K562 (cell line): ENCODE data around the gene DOCK1. TPM values are rescaled to one million over a fixed set of nuclear protein-coding genes. Genes with fewer than 3 reads are reported as not detected.

Experiments used
- ATAC-seq: fragments of 200-7000 bp; cut with Tn5 transposase; 3 replicates; pipeline ENCODE4 v1.9.1; 2020; ENCODE audit warnings: moderate library complexity
- BruUV-seq: library from RNA; stranded (reverse); fragments of 400-500 nt; replicated peaks from 2 replicates; lab custom pipeline; 2021; lab: Mats Ljungman, UMichigan
- CTCF ChIA-PET: fragments of 300-600 bp; formaldehyde crosslinking; extraction: SDS; loops from one replicate; lab custom pipeline; 2021; ENCODE audit warnings: low intra/inter-chr PET ratio; lab: Yijun Ruan, JAX
- POLR2A ChIA-PET: fragments of 300-600, 350-650 bp; sonication (Branson Sonifier 250); formaldehyde crosslinking; extraction: SDS; loops from one replicate; lab custom pipeline; 2021; ENCODE audit warnings: antibody characterized with exemption, inconsistent platforms; lab: Yijun Ruan, JAX
- DNase-seq, 4 experiments: peaks; one replicate each; pipeline versions ENCODE4 v3.0.0 to v3.0.0-alpha.2; 2011 to 2018; ENCODE audit warnings: low spot score in 3 of 4, mixed read lengths in 3 of 4; ENCODE audit errors: extremely low read depth in 1 of 4
- FAIRE-seq: peaks from 2 replicates; lab custom pipeline; 2011; peaks lifted over from hg19 to GRCh38; lab: Jason Lieb, UNC
- H2AFZ ChIP-seq: 2 replicates; pipeline ENCODE4 v1.6.0; 2011; ENCODE audit warnings: low read depth, low read length, control low read depth, inconsistent platforms
- H3K27ac ChIP-seq: fragments of 200-600 bp; 3 replicates; pipeline ENCODE4 v1.8.0; 2011; ENCODE audit warnings: low read depth, mild to moderate bottlenecking, control low read depth, inconsistent platforms, low read length, moderate library complexity, mixed read lengths; ENCODE audit errors: extremely low read depth
- H3K27me3 ChIP-seq, 2 experiments: fragments of 300-600 bp in 1 of 2; 2 replicates in 1 of 2; 3 replicates in 1 of 2; pipeline versions ENCODE4 v1.6.0 to v1.8.0; 2011; ENCODE audit warnings: inconsistent platforms in 2 of 2, low read length in 2 of 2, mild to moderate bottlenecking in 1 of 2, mixed read lengths in 1 of 2, moderate library complexity in 1 of 2; ENCODE audit not compliant: control insufficient read depth in 2 of 2, insufficient read depth in 2 of 2
- H3K36me3 ChIP-seq: fragments of 300-600 bp; 3 replicates; pipeline ENCODE4 v1.8.0; 2011; ENCODE audit warnings: mild to moderate bottlenecking, low read length, inconsistent platforms; ENCODE audit not compliant: control insufficient read depth, insufficient read depth
- H3K4me1 ChIP-seq, 2 experiments: fragments of 200-600 bp in 1 of 2; replicated peaks in 1 of 2; 2 replicates in 1 of 2; 3 replicates in 1 of 2; pipeline versions ENCODE4 v1.5.1 to v1.8.0; 2011; ENCODE audit warnings: inconsistent platforms in 2 of 2, low read length in 2 of 2, mild to moderate bottlenecking in 1 of 2, mixed read lengths in 1 of 2, moderate library complexity in 1 of 2; ENCODE audit not compliant: control insufficient read depth in 2 of 2, insufficient read depth in 2 of 2
- H3K4me2 ChIP-seq: 2 replicates; pipeline ENCODE4 v1.6.1; 2011; ENCODE audit warnings: low read length, control low read depth, inconsistent platforms, mixed read lengths; ENCODE audit not compliant: insufficient read depth
- H3K4me3 ChIP-seq: fragments of 200-600 bp; sonication (generic), shearing (Covaris generic); 2 replicates; pipeline ENCODE4 v1.5.1; 2016; ENCODE audit warnings: control low read depth, inconsistent platforms
- H3K79me2 ChIP-seq: fragments of 200-600 bp; 3 replicates; pipeline ENCODE4 v1.8.0; 2011; ENCODE audit warnings: low read length, inconsistent platforms; ENCODE audit not compliant: control insufficient read depth, insufficient read depth
- H3K9ac ChIP-seq, 2 experiments: 2 replicates each; pipeline versions ENCODE4 v1.6.0 to v1.6.1; 2011; ENCODE audit warnings: low read depth in 2 of 2, low read length in 2 of 2, control low read depth in 1 of 2, inconsistent platforms in 1 of 2, mild to moderate bottlenecking in 1 of 2, mixed read lengths in 1 of 2; ENCODE audit not compliant: insufficient read depth in 1 of 2
- H3K9me1 ChIP-seq: one replicate; pipeline ENCODE4 v1.6.0; 2011; ENCODE audit warnings: inconsistent platforms, mild to moderate bottlenecking, low read length, moderate library complexity; ENCODE audit not compliant: control insufficient read depth, insufficient read depth
- H3K9me3 ChIP-seq: replicated peaks from 2 replicates; pipeline ENCODE4 v1.5.1; 2011; ENCODE audit warnings: low read depth, low read length, inconsistent platforms; ENCODE audit not compliant: control insufficient read depth, insufficient read depth
- H4K20me1 ChIP-seq: replicated peaks from 2 replicates; pipeline ENCODE4 v1.6.1; 2011; ENCODE audit warnings: low read length, inconsistent platforms, mixed read lengths; ENCODE audit not compliant: control insufficient read depth, insufficient read depth
- ARID2 ChIP-seq: fragments of 450-650 bp; IDR thresholded peaks from 2 replicates; pipeline ENCODE4 v1.6.1; 2017; ENCODE audit warnings: antibody characterized with exemption, mild to moderate bottlenecking
- CREB1 ChIP-seq, 2 experiments: sonication (generic) in 1 of 2; formaldehyde crosslinking in 1 of 2; IDR thresholded peaks; 2 replicates each; pipeline versions ENCODE4 v1.6.1 to v1.8.0; 2012 to 2022; ENCODE audit warnings: inconsistent platforms in 1 of 2, mild to moderate bottlenecking in 1 of 2, missing genetic modification reagents in 1 of 2, moderate library complexity in 1 of 2
- MCM7 ChIP-seq, 2 experiments: fragments of 450-650 bp; IDR thresholded peaks; 2 replicates each; pipeline ENCODE4 v1.6.1; 2016 to 2018
- SMARCE1 ChIP-seq: fragments of 450-650 bp; IDR thresholded peaks from 2 replicates; pipeline ENCODE4 v1.7.1; 2016; ENCODE audit warnings: mild to moderate bottlenecking
- VEZF1 ChIP-seq: fragments of 200-800 bp; sonication (Bioruptor generic); IDR thresholded peaks from 2 replicates; pipeline ENCODE4 v1.6.1; 2017; ENCODE audit warnings: missing genetic modification characterization, missing compliant biosample characterization
- ZNF197 ChIP-seq: fragments of 200-800 bp; sonication (Bioruptor generic); IDR thresholded peaks from 2 replicates; pipeline ENCODE4 v1.6.1; 2016; ENCODE audit warnings: low read depth, missing genetic modification characterization, missing compliant biosample characterization
- ZNF407 ChIP-seq: fragments of 450-650 bp; IDR thresholded peaks from 2 replicates; pipeline ENCODE4 v1.6.1; 2016; ENCODE audit warnings: low read depth
- ZNF780A ChIP-seq: fragments of 250-450 bp; sonication (Bioruptor Pico); IDR thresholded peaks from 2 replicates; pipeline ENCODE4 v1.5.0; 2021; ENCODE audit warnings: mild to moderate bottlenecking
- WGBS: fragments of 100-300 bp; shearing (Covaris generic); methylation state at CpG from one replicate; pipeline ENCODE4 v1.1.6; 2016; ENCODE audit warnings: low coverage, mixed read lengths; ENCODE audit not compliant: insufficient coverage; ENCODE audit errors: missing lambda C conversion rate; 5-methylcytosine and 5-hydroxymethylcytosine counted together
- in situ Hi-C: fragments of 300-500 bp; cut with MboI; formaldehyde crosslinking; loops from 4 replicates; pipeline ENCODE4 v1.15.0; 2018; ENCODE audit warnings: inconsistent platforms, mixed read lengths
- intact Hi-C: fragments of 100-400 bp; cut with micrococcal nuclease; formaldehyde crosslinking; loops from 2 replicates; pipeline ENCODE4 v1.14.2; 2022
- polyA plus RNA-seq, 8 experiments: library from polyadenylated mRNA; depleted of rRNA in 4 of 8; stranded (reverse) in 5 of 8; unstranded in 3 of 8; fragments of >200 nt; fragmentation: Nextera tagmentation in 2 of 8; fragmentation: Illumina TruSeq in 1 of 8; extraction: Ambion mirVana in 2 of 8; extraction: Trizol in 1 of 8; gene quantifications; 2 replicates each; pipeline versions ENCODE4 v1.2.1 to v1.2.3, GENCODE V29; 2011 to 2014; ENCODE audit warnings: inconsistent platforms in 1 of 8, missing spikeins in 1 of 8
- total RNA-seq, 7 experiments: library from RNA; depleted of rRNA in 6 of 7; stranded (reverse); fragments of >200 nt in 6 of 7; fragmentation: Illumina TruSeq in 2 of 7; extraction: Trizol in 2 of 7; gene quantifications; 2 replicates each; pipeline versions ENCODE4 v1.2.1 to v1.2.3, GENCODE V29; 2011 to 2021; ENCODE audit warnings: low replicate concordance in 1 of 7

DOCK1 gene
- total and polyA plus RNA-seq, 9 of the 15 experiments (the other 6 are each of a cell fraction or from before 2014, with no cell fraction given), result 0.31 TPM; not detected in 8

GRCh38 chr10:127337801-127338200, 432.6 kb downstream of the DOCK1 start:
- 1% methylated on average over 10 of the region's 11 CpGs for WGBS
- Histone ChIP-seq H3K27ac (no peak overlapping the region), H3K79me2 (no peaks in the 10 kb centered on the region), H3K9me3 (no peaks in the 10 kb centered on the region), H2AFZ (no peak overlapping the region), H3K9ac (no peak overlapping the region), H3K36me3 (no peaks in the 10 kb centered on the region), H3K4me3 (no peak overlapping the region), H3K4me1 (no peaks in the 10 kb centered on the region), H4K20me1 (no peaks in the 10 kb centered on the region), H3K27me3 (no peaks in the 10 kb centered on the region), H3K9me1 (no peaks in the 10 kb centered on the region), H3K4me2 (no peak overlapping the region)
- BruUV-seq, result no TSS peak
- POLR2A ChIA-PET, result no interaction called here
- TF ChIP-seq CREB1 (IDR thresholded peaks at IDR 0.05), result no peak
- TF ChIP-seq CREB1 (CRISPR knock-in tag; IDR thresholded peaks at IDR 0.05), result no peak
- no peak for TF ChIP-seq MCM7 (IDR thresholded peaks at IDR 0.05)
- no peak for TF ChIP-seq ZNF197 (CRISPR knock-in tag)
- no peak for TF ChIP-seq ZNF780A
- TF ChIP-seq ARID2, result no peak
- no peak for TF ChIP-seq SMARCE1
- TF ChIP-seq ZNF407, result no peak
- no peak for TF ChIP-seq VEZF1 (CRISPR knock-in tag)
- no peak for ATAC-seq
- in situ Hi-C loops (no loop called here), intact Hi-C loops (no loop called here)
- DNase-seq, result no peak
- CTCF ChIA-PET, result no interaction called here
- no peak for FAIRE-seq
